DOHH2 (cell line): ENCODE data around the gene CASZ1.

Experiments
- H3F3A ChIP-seq: fragments of 200-600 bp; sonication (generic), shearing (Covaris generic); 2 replicates; pipeline ENCODE4 v1.6.0; 2016; ENCODE audit warnings: antibody characterized with exemption, mild to moderate bottlenecking; ENCODE audit not compliant: control insufficient read depth, insufficient read depth
- H3K27ac ChIP-seq: fragments of 200-600 bp; sonication (generic); 2 replicates; pipeline ENCODE4 v1.5.1; 2014; ENCODE audit warnings: low read depth, mild to moderate bottlenecking, low read length, moderate library complexity
- H3K27me3 ChIP-seq: fragments of 200-600 bp; sonication (generic); 2 replicates; pipeline ENCODE4 v1.6.1; 2014; ENCODE audit warnings: mild to moderate bottlenecking, low read length, mixed read lengths; ENCODE audit not compliant: control insufficient read depth
- H3K36me3 ChIP-seq: fragments of 200-600 bp; sonication (generic); 2 replicates; pipeline ENCODE4 v1.6.1; 2014; ENCODE audit warnings: mild to moderate bottlenecking, low read length, moderate library complexity, mixed read lengths; ENCODE audit not compliant: control insufficient read depth
- H3K4me1 ChIP-seq: fragments of 200-600 bp; sonication (generic); 2 replicates; pipeline ENCODE4 v1.6.1; 2014; ENCODE audit warnings: mild to moderate bottlenecking, low read length, mixed read lengths; ENCODE audit not compliant: control insufficient read depth
- H3K4me2 ChIP-seq: fragments of 200-600 bp; sonication (generic); 2 replicates; pipeline ENCODE4 v1.6.0; 2014; ENCODE audit warnings: mild to moderate bottlenecking, low read length, moderate library complexity
- H3K4me3 ChIP-seq: fragments of 200-600 bp; sonication (generic); 2 replicates; pipeline ENCODE4 v1.5.1; 2014; ENCODE audit warnings: mild to moderate bottlenecking, low read length, mixed read lengths
- H3K79me2 ChIP-seq: fragments of 200-600 bp; sonication (generic); 2 replicates; pipeline ENCODE4 v1.6.1; 2014; ENCODE audit warnings: mild to moderate bottlenecking, low read length, mixed read lengths; ENCODE audit not compliant: control insufficient read depth
- H3K9me2 ChIP-seq: fragments of 200-600 bp; sonication (generic); replicated peaks from 2 replicates; pipeline ENCODE4 v1.6.1; 2014; ENCODE audit warnings: mild to moderate bottlenecking, low read length, mixed read lengths; ENCODE audit not compliant: control insufficient read depth
- H3K9me3 ChIP-seq: fragments of 200-600 bp; sonication (generic); 2 replicates; pipeline ENCODE4 v1.6.1; 2014; ENCODE audit warnings: antibody characterized with exemption, low read length, mixed read lengths; ENCODE audit not compliant: control insufficient read depth, insufficient read depth
- H4K20me1 ChIP-seq: fragments of 200-600 bp; sonication (generic); 2 replicates; pipeline ENCODE4 v1.6.0; 2014; ENCODE audit warnings: low read depth, mild to moderate bottlenecking, antibody characterized with exemption, low read length, moderate library complexity; ENCODE audit not compliant: control insufficient read depth, insufficient read depth
- EZH2phosphoT487 ChIP-seq: fragments of 200-600 bp; sonication (generic); IDR thresholded peaks from 2 replicates; pipeline ENCODE4 v1.6.1; 2017; ENCODE audit warnings: borderline replicate concordance, mild to moderate bottlenecking, antibody characterized with exemption, low read length, moderate library complexity, mixed read lengths
- TF ChIP-seq, protein P1 (sequence below): fragments of 200-600 bp; sonication (generic); IDR thresholded peaks from one replicate; pipeline ENCODE4 v1.5.1; 2014; ENCODE audit warnings: antibody characterized with exemption, mild to moderate bottlenecking, low read depth, low read length; ENCODE audit not compliant: poor library complexity, severe bottlenecking

Gene CASZ1

DNA sequence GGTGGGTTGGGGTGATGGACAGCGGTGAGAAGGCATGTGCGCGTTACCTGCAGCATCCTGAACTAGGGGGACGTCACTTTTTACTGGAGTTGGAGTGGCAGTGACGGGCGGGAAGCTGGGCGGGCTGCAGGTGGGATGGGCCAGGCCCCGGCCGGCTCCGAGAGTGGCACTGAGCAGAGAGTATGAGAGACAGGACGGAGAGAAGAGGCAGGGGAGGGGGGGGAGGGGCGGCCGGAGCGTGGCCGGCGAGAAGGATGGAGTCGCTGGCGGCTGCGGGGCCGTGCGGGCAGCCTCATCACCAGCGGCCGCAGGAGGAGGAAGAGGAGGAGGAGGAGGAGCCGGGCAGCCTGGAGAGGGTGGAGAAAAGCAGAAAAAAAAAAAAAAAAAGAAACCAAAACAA is 154.5 kb downstream of the CASZ1 start:
- TF ChIP-seq EZH2phosphoT487 = no peak
- TF ChIP-seq, protein P1, sequence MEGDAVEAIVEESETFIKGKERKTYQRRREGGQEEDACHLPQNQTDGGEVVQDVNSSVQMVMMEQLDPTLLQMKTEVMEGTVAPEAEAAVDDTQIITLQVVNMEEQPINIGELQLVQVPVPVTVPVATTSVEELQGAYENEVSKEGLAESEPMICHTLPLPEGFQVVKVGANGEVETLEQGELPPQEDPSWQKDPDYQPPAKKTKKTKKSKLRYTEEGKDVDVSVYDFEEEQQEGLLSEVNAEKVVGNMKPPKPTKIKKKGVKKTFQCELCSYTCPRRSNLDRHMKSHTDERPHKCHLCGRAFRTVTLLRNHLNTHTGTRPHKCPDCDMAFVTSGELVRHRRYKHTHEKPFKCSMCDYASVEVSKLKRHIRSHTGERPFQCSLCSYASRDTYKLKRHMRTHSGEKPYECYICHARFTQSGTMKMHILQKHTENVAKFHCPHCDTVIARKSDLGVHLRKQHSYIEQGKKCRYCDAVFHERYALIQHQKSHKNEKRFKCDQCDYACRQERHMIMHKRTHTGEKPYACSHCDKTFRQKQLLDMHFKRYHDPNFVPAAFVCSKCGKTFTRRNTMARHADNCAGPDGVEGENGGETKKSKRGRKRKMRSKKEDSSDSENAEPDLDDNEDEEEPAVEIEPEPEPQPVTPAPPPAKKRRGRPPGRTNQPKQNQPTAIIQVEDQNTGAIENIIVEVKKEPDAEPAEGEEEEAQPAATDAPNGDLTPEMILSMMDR = no peak
- Histone ChIP-seq H3K27me3 (no peaks in the 10 kb centered on the region), H3K9me3 (no peaks in the 10 kb centered on the region), H3K36me3 (no peaks in the 10 kb centered on the region), H3K4me3 (no peak overlapping the region), H3F3A (peaks cover 3% of the 10 kb centered on the region; the same call in 1 of the 2 replicates), H3K9me2 (no peaks in the 10 kb centered on the region), H3K4me2 (no peak overlapping the region), H3K79me2 (no peaks in the 10 kb centered on the region), H4K20me1 (no peaks in the 10 kb centered on the region), H3K4me1 (no peaks in the 10 kb centered on the region), H3K27ac (no peak overlapping the region)

DNA sequence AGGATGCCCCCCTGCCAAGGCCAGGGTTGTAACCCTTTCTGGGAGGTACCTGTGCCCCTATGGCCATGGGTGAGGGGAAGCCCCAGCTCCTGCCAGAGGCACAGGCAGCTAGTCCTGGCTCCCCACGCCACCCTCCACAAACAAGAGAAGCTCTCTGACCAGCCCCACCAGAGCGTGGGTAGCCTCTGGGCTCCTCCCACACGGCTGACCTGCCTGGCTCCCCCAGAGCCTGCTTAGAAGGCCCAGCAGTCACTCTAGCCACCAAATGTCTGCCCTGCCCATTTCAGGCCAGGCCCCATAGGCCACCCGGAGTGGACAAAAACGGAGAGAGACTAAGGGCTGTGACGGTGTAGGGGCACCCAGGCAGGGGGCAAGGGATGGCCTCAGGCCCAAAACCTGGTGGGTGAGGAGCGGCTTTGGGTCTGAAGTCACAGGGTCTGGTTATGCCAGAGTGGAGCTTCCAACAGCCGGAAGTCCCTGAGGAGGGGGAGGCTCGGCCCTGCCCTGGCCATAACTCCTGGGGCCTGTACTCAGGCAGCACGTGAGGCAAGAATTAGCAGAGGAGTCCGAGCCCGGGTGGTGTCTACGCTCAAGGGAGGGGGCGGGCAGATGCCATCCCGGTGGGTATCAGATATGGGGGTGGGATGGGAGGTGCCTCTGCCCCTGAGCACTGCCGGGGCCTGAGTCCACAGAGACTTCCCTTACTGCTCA is 155.4 kb downstream of the CASZ1 start:
- Histone ChIP-seq H3F3A (peaks cover 6% of the 10 kb centered on the region; the same call in 1 of the 2 replicates), H3K36me3 (no peaks in the 10 kb centered on the region), H3K9me3 (no peaks in the 10 kb centered on the region), H3K27me3 (no peaks in the 10 kb centered on the region), H3K4me3 (no peak overlapping the region), H4K20me1 (no peaks in the 10 kb centered on the region), H3K4me2 (no peak overlapping the region), H3K4me1 (no peaks in the 10 kb centered on the region), H3K27ac (no peak overlapping the region), H3K9me2 (no peaks in the 10 kb centered on the region), H3K79me2 (no peaks in the 10 kb centered on the region)
- TF ChIP-seq, protein P1 = no peak
- TF ChIP-seq EZH2phosphoT487 = no peak

DNA sequence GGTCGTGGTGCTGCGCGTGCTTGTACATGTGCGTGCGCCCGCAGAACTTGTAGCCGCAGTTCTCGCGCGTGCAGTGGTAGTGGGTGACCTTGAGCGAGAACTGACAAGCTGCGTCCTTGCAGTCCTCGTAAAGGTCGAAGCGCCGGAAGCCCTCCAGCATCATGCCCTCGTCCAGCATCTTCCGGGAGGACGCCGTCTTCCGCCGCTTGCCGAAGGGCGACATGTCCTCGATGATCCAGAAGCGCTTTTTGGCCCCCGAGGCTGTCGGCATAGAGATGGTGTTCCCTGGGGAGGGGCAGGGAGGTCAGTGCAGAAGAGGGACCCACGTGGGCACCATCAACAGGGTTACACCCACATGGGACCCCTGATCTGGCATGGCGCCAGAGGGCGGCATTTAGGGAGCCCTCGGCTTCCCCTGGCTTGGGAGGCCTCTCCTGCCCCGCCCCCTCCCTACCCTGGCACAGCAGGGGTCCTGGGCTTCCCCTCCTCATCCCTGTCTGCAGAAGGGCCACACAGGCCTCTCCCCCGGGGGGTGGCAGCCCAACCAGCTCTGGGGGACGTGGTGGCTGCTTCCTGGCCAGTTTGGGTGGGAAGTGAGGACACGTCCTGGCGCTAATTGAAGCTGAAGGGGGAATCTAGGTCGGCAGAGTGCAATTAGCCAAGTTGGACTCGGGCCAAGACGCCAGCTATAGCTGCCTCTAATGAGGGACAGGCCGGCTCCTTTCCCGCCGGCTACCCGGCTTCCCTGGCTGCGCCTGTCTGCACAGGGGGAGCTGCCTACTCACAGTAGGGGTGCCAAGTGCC is 156.5 kb downstream of the CASZ1 start:
- no peaks in the 10 kb centered on the region for H3K9me2 ChIP-seq
- H3K79me2 ChIP-seq = no peaks in the 10 kb centered on the region
- H3K36me3 ChIP-seq = no peaks in the 10 kb centered on the region
- TF ChIP-seq EZH2phosphoT487 = no peak
- TF ChIP-seq, protein P1 = no peak
- H4K20me1 ChIP-seq = no peaks in the 10 kb centered on the region
- no peaks in the 10 kb centered on the region for H3K9me3 ChIP-seq
- H3K4me2 ChIP-seq = no peak overlapping the region
- peaks cover 6% of the 10 kb centered on the region; the same call in 1 of the 2 replicates for H3F3A ChIP-seq
- H3K4me3 ChIP-seq = no peak overlapping the region
- no peaks in the 10 kb centered on the region for H3K4me1 ChIP-seq
- no peaks in the 10 kb centered on the region for H3K27me3 ChIP-seq
- H3K27ac ChIP-seq = no peak overlapping the region
